Left renal cortex interstitium (tissue), 4 donors: ENCODE measurements around the gene PROSER2. TPM values are rescaled to one million over a fixed set of nuclear protein-coding genes. Genes with fewer than 3 reads are reported as not detected.

ENCODE experiments used
- DNase-seq, 4 donors: peaks; one replicate each; pipeline ENCODE4 v3.0.0-alpha.2; 2013; ENCODE audit warnings: low read depth in 4 of 4, low spot score in 2 of 4, missing footprints in 1 of 4
- polyA plus RNA-seq, 4 donors: library from polyadenylated mRNA; unstranded; fragments of 120-200 nt; gene quantifications; one replicate each; pipeline ENCODE4 v1.2.1, GENCODE V29; 2013; ENCODE audit not compliant: insufficient read length in 4 of 4

The PROSER2 gene
- polyA plus RNA-seq, 4 donors, result 4.1 to 7.7 (median 5.1) TPM

GRCh38 chr10:11863353-11864109 is 40.4 kb downstream of the PROSER2 start:
- no peak for DNase-seq

GRCh38 chr10:11864727-11865126 is 41.6 kb downstream of the PROSER2 start:
- DNase-seq, result no peak

- no peak for DNase-seq
Measured at GRCh38 chr10:11865561-11865960, 42.4 kb downstream of the PROSER2 start.

GRCh38 chr10:11866199-11866925 is 43.2 kb downstream of the PROSER2 start:
- DNase-seq, result no peak

- DNase-seq, result no peak
Measured at GRCh38 chr10:11869219-11869618, 46.1 kb downstream of the PROSER2 start.

- no peak for DNase-seq
Measured at GRCh38 chr10:11869743-11870460, 46.7 kb downstream of the PROSER2 start.

- no peak for DNase-seq
Measured at GRCh38 chr10:11870461-11870780, 47.3 kb downstream of the PROSER2 start.

GRCh38 chr10:11870900-11871400 is 47.8 kb downstream of the PROSER2 start:
- no peak for DNase-seq

GRCh38 chr10:11871466-11871865 is 48.3 kb downstream of the PROSER2 start:
- no peak for DNase-seq

GRCh38 chr10:11874568-11875493 is 51.7 kb downstream of the PROSER2 start:
- DNase-seq, result peak; percentile 50 to 67 (median 65)

- peak in 2 of 4 donors; percentile 61 to 80 for DNase-seq
Measured at GRCh38 chr10:11875494-11876281, 52.5 kb downstream of the PROSER2 start.

- DNase-seq, result no peak
Measured at GRCh38 chr10:11876324-11876723, 53.2 kb downstream of the PROSER2 start.

- no peak for DNase-seq
Measured at GRCh38 chr10:11876805-11877590, 53.8 kb downstream of the PROSER2 start.

- no peak for DNase-seq
Measured at GRCh38 chr10:11877591-11877905, 54.4 kb downstream of the PROSER2 start.

GRCh38 chr10:11878776-11879175 is 55.6 kb downstream of the PROSER2 start:
- no peak for DNase-seq

GRCh38 chr10:11879387-11880094 is 56.4 kb downstream of the PROSER2 start:
- no peak for DNase-seq

- no peak for DNase-seq
Measured at GRCh38 chr10:11880151-11881029, 57.2 kb downstream of the PROSER2 start.
